ENCODE results near the gene RASD1.

RASD1 gene

DNA sequence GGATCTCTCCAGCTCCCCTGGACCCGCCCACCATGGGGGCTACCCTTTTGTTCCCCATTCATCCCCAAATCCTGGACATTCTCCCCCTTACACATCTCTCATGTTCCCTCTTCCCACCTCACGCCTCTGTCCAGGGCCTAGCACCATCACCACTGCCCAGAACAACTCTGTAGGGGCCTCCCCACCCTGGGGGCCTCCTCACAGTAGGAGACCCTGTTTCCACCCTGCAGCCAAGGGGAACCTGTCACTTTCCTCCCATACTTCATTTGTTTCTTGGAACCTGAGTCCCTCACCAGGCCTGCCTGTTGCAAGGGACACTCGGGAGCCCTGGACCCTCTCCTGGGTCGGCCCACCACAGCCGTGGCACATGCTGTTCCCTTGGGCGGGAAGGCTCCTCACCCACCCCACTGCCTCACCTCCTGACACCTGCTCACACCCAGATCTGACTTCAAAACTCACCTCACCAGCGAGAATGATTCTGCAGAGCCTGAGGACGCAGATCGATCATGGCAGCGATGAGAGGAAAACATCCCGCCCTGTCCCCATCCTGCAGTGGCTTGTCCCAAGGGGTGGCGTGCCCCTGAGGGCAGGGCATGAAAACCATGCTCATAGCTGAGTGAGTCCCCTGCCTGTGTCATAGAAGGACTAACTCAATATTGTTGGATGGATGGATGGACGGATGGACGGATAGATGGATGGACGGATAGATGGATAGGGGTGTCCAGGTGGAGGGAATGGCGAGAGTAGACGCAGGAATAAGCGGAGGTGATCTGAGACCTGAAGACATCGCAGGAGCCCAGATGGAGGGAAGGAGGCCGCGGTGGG lies 6.8 kb upstream of the RASD1 start:
- DNase-seq (ENCODE audit: low read depth) = no peak
- TF ChIP-seq, protein P1, sequence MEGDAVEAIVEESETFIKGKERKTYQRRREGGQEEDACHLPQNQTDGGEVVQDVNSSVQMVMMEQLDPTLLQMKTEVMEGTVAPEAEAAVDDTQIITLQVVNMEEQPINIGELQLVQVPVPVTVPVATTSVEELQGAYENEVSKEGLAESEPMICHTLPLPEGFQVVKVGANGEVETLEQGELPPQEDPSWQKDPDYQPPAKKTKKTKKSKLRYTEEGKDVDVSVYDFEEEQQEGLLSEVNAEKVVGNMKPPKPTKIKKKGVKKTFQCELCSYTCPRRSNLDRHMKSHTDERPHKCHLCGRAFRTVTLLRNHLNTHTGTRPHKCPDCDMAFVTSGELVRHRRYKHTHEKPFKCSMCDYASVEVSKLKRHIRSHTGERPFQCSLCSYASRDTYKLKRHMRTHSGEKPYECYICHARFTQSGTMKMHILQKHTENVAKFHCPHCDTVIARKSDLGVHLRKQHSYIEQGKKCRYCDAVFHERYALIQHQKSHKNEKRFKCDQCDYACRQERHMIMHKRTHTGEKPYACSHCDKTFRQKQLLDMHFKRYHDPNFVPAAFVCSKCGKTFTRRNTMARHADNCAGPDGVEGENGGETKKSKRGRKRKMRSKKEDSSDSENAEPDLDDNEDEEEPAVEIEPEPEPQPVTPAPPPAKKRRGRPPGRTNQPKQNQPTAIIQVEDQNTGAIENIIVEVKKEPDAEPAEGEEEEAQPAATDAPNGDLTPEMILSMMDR (IDR thresholded peaks at IDR 0.05; ENCODE audit: insufficient read depth, low read depth, low read length, missing control alignments) = no peak
- no peak overlapping the region for H3K4me3 ChIP-seq (ENCODE audit: low read depth, low read length)

DNA sequence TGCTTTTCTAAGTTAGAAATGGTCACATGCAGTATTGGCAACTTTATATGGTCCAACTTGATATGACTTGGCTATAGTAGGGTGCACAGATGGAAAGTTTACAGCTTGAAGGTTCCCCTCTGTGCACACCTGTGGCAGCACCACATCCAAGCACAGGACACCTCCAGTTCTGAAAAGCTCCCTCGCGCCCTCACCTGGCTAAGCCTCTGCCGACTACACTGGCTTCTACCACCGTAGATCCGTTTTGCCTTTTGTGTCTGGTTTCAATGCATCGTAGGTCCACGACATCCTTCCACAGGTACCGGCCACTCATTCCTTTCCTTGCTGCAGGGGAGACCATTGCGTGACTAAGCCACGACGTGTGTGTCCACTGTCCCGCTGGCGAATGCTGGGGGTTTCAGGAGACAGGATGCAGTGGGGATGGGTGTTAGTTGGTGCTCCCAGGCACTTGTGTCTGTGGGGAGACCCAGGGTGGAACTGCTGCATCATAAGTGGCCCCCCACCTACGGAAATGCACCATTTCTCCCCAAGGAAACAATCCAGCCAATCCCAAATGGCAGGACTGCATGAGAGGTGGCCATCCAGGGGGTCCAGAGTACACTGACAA lies 4.9 kb upstream of the RASD1 start:
- H3K4me3 ChIP-seq (ENCODE audit: low read depth, low read length) = no peak overlapping the region
- TF ChIP-seq, protein P1 (IDR thresholded peaks at IDR 0.05; ENCODE audit: insufficient read depth, low read depth, low read length, missing control alignments) = peak; percentile 45
- peak; percentile 37 for DNase-seq (ENCODE audit: low read depth)

DNA sequence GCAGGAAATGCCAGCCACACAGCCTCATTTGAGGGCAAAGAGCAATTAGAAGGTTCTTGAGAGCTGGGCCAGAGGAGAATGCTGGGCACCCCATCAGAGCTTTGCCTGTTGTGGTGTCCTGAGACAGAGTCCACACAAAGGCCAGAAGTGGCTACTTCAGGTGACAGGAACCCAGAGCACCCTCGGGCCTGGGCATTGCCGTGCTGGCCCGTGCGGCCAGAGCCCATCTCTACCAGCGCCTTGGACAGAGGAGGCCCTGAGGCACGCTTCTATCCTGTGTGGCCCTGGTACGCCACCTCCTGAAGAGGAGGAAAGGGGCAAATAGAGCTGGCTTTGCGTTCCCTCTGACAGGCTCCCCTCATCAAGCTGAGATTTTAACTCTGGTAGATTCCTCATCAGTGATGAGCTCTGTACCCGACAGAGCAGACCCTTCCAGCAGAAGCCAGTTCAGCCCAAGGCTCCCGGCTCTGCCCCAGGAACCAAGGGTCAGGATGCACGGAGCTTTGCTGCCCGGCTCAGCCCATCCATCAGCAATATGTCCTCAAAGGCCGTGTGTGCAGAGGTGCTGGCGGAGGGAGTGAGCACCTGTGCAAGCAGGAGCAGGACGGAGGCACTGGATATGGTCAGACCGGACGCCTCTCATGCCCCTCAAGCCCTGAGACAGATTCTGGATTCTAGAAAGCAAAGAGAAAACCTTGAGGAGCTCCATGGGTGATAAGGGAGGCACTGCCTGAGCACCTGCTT lies 3.4 kb upstream of the RASD1 start:
- DNase-seq (ENCODE audit: low read depth) = no peak
- TF ChIP-seq, protein P1 (IDR thresholded peaks at IDR 0.05; ENCODE audit: insufficient read depth, low read depth, low read length, missing control alignments) = no peak
- H3K4me3 ChIP-seq (ENCODE audit: low read depth, low read length) = no peak overlapping the region

GRCh38 chr17:17498606-17499301 lies 2.6 kb upstream of the RASD1 start:
- TF ChIP-seq, protein P1 (IDR thresholded peaks at IDR 0.05; ENCODE audit: insufficient read depth, low read depth, low read length, missing control alignments) = no peak
- no peak overlapping the region for H3K4me3 ChIP-seq (ENCODE audit: low read depth, low read length)
- DNase-seq (ENCODE audit: low read depth) = no peak

DNA sequence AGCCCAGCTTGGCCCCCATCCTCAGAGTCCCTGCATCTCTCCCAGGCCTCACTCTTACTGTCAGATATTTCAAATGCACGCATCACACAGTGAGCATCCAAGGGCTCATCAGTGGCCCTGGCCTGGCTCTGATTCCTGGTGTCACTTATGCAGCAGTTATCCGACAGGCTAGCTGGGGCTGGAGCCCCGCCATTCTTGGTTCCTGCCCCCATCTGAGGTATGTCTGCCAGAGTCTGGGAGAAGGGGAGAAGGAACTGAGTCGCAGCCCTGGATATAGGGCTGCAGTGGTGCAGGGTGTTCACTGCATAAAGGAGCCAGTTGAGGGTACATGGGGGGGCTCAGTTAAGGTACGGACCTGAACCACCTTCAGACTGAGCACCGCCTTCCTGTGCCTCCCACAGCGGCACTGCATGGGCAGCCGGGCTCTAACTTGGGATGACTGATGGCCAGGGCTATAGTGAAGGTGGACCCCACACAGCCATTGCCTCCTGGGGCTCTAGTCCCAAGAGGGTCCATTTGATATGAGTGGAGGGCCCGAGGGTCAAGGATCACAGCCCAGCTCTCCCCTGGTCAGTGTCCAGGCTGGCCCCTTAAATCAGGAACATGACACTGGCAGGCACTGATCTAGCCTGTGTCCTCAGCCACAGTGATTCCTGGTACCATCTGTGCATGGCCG lies 1.8 kb upstream of the RASD1 start:
- H3K4me3 ChIP-seq (ENCODE audit: low read depth, low read length) = no peak overlapping the region
- no peak for DNase-seq (ENCODE audit: low read depth)
- TF ChIP-seq, protein P1 (IDR thresholded peaks at IDR 0.05; ENCODE audit: insufficient read depth, low read depth, low read length, missing control alignments) = no peak

Data from GM12865 (cell line).